Karpas-422 (cell line): ENCODE results near the gene KLF1. TPM values are rescaled to one million over a fixed set of nuclear protein-coding genes. Genes with fewer than 3 reads are reported as not detected.

Source experiments
- DNase-seq: peaks from one replicate; pipeline ENCODE4 v3.0.0-alpha.2; 2015
- H2AFZ ChIP-seq: fragments of 200-600 bp; sonication (generic); 2 replicates; pipeline ENCODE4 v1.6.1; 2014; ENCODE audit warnings: antibody characterized with exemption, low read length, mixed read lengths
- H3K27ac ChIP-seq: fragments of 200-600 bp; sonication (generic); 2 replicates; pipeline ENCODE4 v1.5.1; 2014; ENCODE audit warnings: mild to moderate bottlenecking, low read length, moderate library complexity
- H3K27me3 ChIP-seq: fragments of 200-600 bp; sonication (generic); 2 replicates; pipeline ENCODE4 v1.6.1; 2014; ENCODE audit warnings: low read length, mixed read lengths
- H3K36me3 ChIP-seq: fragments of 200-600 bp; sonication (generic); 2 replicates; pipeline ENCODE4 v1.6.1; 2014; ENCODE audit warnings: low read length, mixed read lengths; ENCODE audit not compliant: insufficient read depth
- H3K4me1 ChIP-seq: fragments of 200-600 bp; sonication (generic); 2 replicates; pipeline ENCODE4 v1.6.1; 2014; ENCODE audit warnings: mild to moderate bottlenecking, low read length, mixed read lengths
- H3K4me2 ChIP-seq: fragments of 200-600 bp; sonication (generic); 2 replicates; pipeline ENCODE4 v1.6.1; 2014; ENCODE audit warnings: low read length, low read depth, mild to moderate bottlenecking; ENCODE audit not compliant: poor library complexity, severe bottlenecking
- H3K4me3 ChIP-seq: fragments of 200-600 bp; sonication (generic); 2 replicates; pipeline ENCODE4 v1.5.1; 2014; ENCODE audit warnings: mild to moderate bottlenecking, antibody characterized with exemption, low read length, mixed read lengths
- H3K79me2 ChIP-seq: fragments of 200-600 bp; sonication (generic); 2 replicates; pipeline ENCODE4 v1.6.1; 2014; ENCODE audit warnings: mild to moderate bottlenecking, low read length, mixed read lengths
- H3K9ac ChIP-seq: fragments of 200-600 bp; sonication (generic); 2 replicates; pipeline ENCODE4 v1.6.0; 2014; ENCODE audit warnings: low read length
- H3K9me2 ChIP-seq: fragments of 200-600 bp; sonication (generic), shearing (Covaris generic); replicated peaks from 2 replicates; pipeline ENCODE4 v1.6.0; 2014; ENCODE audit warnings: mild to moderate bottlenecking, low read length, moderate library complexity; ENCODE audit not compliant: insufficient read depth
- H3K9me3 ChIP-seq: fragments of 300-700, 200-600 bp; sonication (generic); 2 replicates; pipeline ENCODE4 v1.6.1; 2014; ENCODE audit warnings: low read length, mixed read lengths
- H4K20me1 ChIP-seq: fragments of 200-600 bp; sonication (generic); 2 replicates; pipeline ENCODE4 v1.6.1; 2014; ENCODE audit warnings: mild to moderate bottlenecking, antibody characterized with exemption, low read length, low read depth; ENCODE audit not compliant: insufficient read depth
- total RNA-seq: library from RNA; depleted of rRNA; stranded (reverse); fragments of >200 nt; shearing (Covaris generic); gene quantifications from 2 replicates; pipeline ENCODE4 v1.2.3, GENCODE V29; 2014; ENCODE audit warnings: low replicate concordance

Gene KLF1
- total RNA-seq, 1 experiment from 2014 or later = not detected

GRCh38 chr19:12885749-12886650, 1.0 kb downstream of the KLF1 start:
- H3K79me2 ChIP-seq = peaks cover under 1% of the 10 kb centered on the region; the same call in 1 of the 2 replicates
- H4K20me1 ChIP-seq = no peaks in the 10 kb centered on the region
- H3K27ac ChIP-seq = no peak overlapping the region
- peaks cover 10% of the 10 kb centered on the region for H3K9me3 ChIP-seq
- peak overlapping the region; percentile 58; the same call in 1 of the 2 replicates for H3K4me3 ChIP-seq
- H3K9ac ChIP-seq = peak overlapping the region; percentile 46
- no peaks in the 10 kb centered on the region for H3K27me3 ChIP-seq
- no peak for DNase-seq
- no peak overlapping the region for H2AFZ ChIP-seq
- H3K4me2 ChIP-seq = peak overlapping the region; percentile 72
- peaks cover 27% of the 10 kb centered on the region for H3K4me1 ChIP-seq
- H3K9me2 ChIP-seq = no peaks in the 10 kb centered on the region
- no peaks in the 10 kb centered on the region for H3K36me3 ChIP-seq

GRCh38 chr19:12884926-12885748, 1.9 kb downstream of the KLF1 start:
- H3K27ac ChIP-seq = no peak overlapping the region
- no peaks in the 10 kb centered on the region for H3K36me3 ChIP-seq
- peaks cover 28% of the 10 kb centered on the region for H3K4me1 ChIP-seq
- peak; percentile 95 for DNase-seq
- peak overlapping the region; percentile 95 for H2AFZ ChIP-seq
- H3K4me2 ChIP-seq = peak overlapping the region; percentile 72
- H4K20me1 ChIP-seq = no peaks in the 10 kb centered on the region
- H3K9ac ChIP-seq = peak overlapping the region; percentile 46
- peaks cover 10% of the 10 kb centered on the region for H3K9me3 ChIP-seq
- no peaks in the 10 kb centered on the region for H3K9me2 ChIP-seq
- H3K79me2 ChIP-seq = peaks cover 5% of the 10 kb centered on the region; the same call in 1 of the 2 replicates
- H3K27me3 ChIP-seq = no peaks in the 10 kb centered on the region
- H3K4me3 ChIP-seq = peak overlapping the region; percentile 58; the same call in 1 of the 2 replicates

- Histone ChIP-seq H3K27me3 (no peaks in the 10 kb centered on the region), H3K27ac (no peak overlapping the region), H2AFZ (0 out of 2 replicates have a peak overlapping the region, but pooled peaks have one; percentile 95), H3K9me3 (peaks cover 10% of the 10 kb centered on the region), H3K4me1 (peaks cover 25% of the 10 kb centered on the region), H3K36me3 (no peaks in the 10 kb centered on the region), H3K9ac (no peak overlapping the region), H3K4me2 (no peak overlapping the region), H4K20me1 (no peaks in the 10 kb centered on the region), H3K4me3 (peak overlapping the region; percentile 58; the same call in 1 of the 2 replicates), H3K79me2 (peaks cover 5% of the 10 kb centered on the region; the same call in 1 of the 2 replicates), H3K9me2 (no peaks in the 10 kb centered on the region)
- no peak for DNase-seq
These were observed 2.4 kb downstream of the KLF1 start for GRCh38 chr19:12884627-12884925.

- peaks cover 10% of the 10 kb centered on the region for H3K9me3 ChIP-seq
- no peak overlapping the region for H2AFZ ChIP-seq
- H3K36me3 ChIP-seq = no peaks in the 10 kb centered on the region
- H3K4me1 ChIP-seq = peaks cover 25% of the 10 kb centered on the region
- no peaks in the 10 kb centered on the region for H4K20me1 ChIP-seq
- no peak overlapping the region for H3K9ac ChIP-seq
- DNase-seq = no peak
- H3K79me2 ChIP-seq = peaks cover 5% of the 10 kb centered on the region; the same call in 1 of the 2 replicates
- H3K4me2 ChIP-seq = no peak overlapping the region
- H3K27me3 ChIP-seq = no peaks in the 10 kb centered on the region
- no peak overlapping the region for H3K27ac ChIP-seq
- no peak overlapping the region for H3K4me3 ChIP-seq
- no peaks in the 10 kb centered on the region for H3K9me2 ChIP-seq
These were observed 2.8 kb downstream of the KLF1 start for GRCh38 chr19:12884202-12884601.

GRCh38 chr19:12882589-12882988, 4.4 kb downstream of the KLF1 start:
- Histone ChIP-seq H3K79me2 (peaks cover 5% of the 10 kb centered on the region; the same call in 1 of the 2 replicates), H4K20me1 (no peaks in the 10 kb centered on the region), H3K9ac (no peak overlapping the region), H3K27ac (no peak overlapping the region), H3K27me3 (no peaks in the 10 kb centered on the region), H3K4me2 (no peak overlapping the region), H3K4me1 (peaks cover 25% of the 10 kb centered on the region), H3K4me3 (no peak overlapping the region), H3K9me3 (peaks cover 10% of the 10 kb centered on the region), H3K36me3 (no peaks in the 10 kb centered on the region), H2AFZ (no peak overlapping the region), H3K9me2 (no peaks in the 10 kb centered on the region)
- no peak for DNase-seq

- Histone ChIP-seq H3K4me1 (peaks cover 25% of the 10 kb centered on the region), H3K79me2 (peaks cover 5% of the 10 kb centered on the region; the same call in 1 of the 2 replicates), H3K9me2 (no peaks in the 10 kb centered on the region), H3K4me2 (peak within 1 kb of the TSS; percentile 94), H3K36me3 (no peaks in the 10 kb centered on the region), H3K9me3 (peaks cover 10% of the 10 kb centered on the region), H3K27me3 (no peaks in the 10 kb centered on the region), H3K9ac (peak within 1 kb of the TSS; percentile 98), H2AFZ (peak within 1 kb of the TSS; percentile 95), H3K27ac (peak within 1 kb of the TSS; percentile 81), H4K20me1 (no peaks in the 10 kb centered on the region), H3K4me3 (peak within 1 kb of the TSS; percentile 98)
- peak; percentile 99 for DNase-seq
These were observed 5.7 kb downstream of the KLF1 start, which contains the start of gene DNASE2 for GRCh38 chr19:12881172-12881808. Gene DNASE2, minus strand, starts transcription at chr19:12881449. Its CDS starts 74 bp downstream, at chr19:12881375.

- Histone ChIP-seq H3K4me3 (peak overlapping the region; percentile 98), H3K79me2 (peaks cover 5% of the 10 kb centered on the region; the same call in 1 of the 2 replicates), H3K27ac (peak overlapping the region; percentile 81), H3K27me3 (no peaks in the 10 kb centered on the region), H3K9me2 (no peaks in the 10 kb centered on the region), H3K4me2 (peak overlapping the region; percentile 94), H3K9me3 (peaks cover 10% of the 10 kb centered on the region), H3K36me3 (no peaks in the 10 kb centered on the region), H3K4me1 (peaks cover 21% of the 10 kb centered on the region), H3K9ac (peak overlapping the region; percentile 98), H2AFZ (peak overlapping the region; percentile 95), H4K20me1 (no peaks in the 10 kb centered on the region)
- DNase-seq = peak; percentile 66
These were observed 6.3 kb downstream of the KLF1 start for GRCh38 chr19:12880551-12881171.
